ENCODE data around the gene BID.
"Not testable (repeated sequence)": the region's sequence is repeated elsewhere in the genome, so short reads cannot be mapped to it uniquely, and the experiment has no call there.

The BID gene

GRCh38 chr22:17699696-17700340 lies 74.5 kb downstream of the BID start:
- no peak for DNase-seq (ENCODE audit: low spot score)

- no peak for DNase-seq (ENCODE audit: low spot score)
Observed at GRCh38 chr22:17698948-17699347, 75.3 kb downstream of the BID start.

- DNase-seq (ENCODE audit: low spot score): not testable (repeated sequence)
Observed at GRCh38 chr22:17698276-17698675, 76.0 kb downstream of the BID start.

DNA sequence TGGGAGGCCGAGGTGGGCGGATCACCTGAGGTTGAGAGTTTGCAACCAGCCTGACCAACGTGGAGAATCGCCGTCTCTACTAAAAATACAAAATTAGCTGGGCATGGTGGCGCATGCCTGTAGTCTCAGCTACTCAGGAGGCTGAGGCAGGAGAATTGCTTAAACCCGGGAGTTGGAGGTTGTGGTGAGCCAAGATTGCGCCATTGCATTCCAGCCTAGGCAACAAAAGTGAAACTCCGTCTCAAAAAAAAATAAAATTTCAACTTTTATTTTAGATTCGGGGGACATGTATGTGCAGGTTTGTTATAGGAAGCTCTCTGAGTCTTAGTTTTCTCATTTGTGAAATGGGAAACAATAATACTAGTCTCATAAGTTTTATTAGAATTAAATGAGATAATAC lies 77.1 kb downstream of the BID start:
- not testable (repeated sequence) for DNase-seq (ENCODE audit: low spot score)

DNA sequence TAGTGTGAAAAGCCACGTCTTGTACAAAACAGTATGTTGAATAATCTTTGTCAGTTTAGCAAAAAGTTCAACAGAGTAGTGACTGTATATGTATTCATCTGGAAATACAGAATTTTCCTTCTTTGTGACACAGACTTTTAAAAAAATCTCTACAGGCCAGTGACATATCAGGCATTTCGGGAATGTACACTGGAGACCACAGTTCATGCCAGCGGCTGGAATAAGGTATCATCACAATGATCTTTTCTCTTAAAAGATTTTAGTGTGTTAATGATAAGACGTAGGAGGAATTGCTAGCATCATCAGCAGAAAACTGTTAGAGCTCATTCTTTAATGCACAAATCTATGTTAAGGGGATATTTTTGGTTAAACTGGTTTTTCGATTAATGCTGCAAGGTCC lies 78.3 kb downstream of the BID start:
- no peak for DNase-seq (ENCODE audit: low spot score)

GRCh38 chr22:17694752-17695151 lies 79.5 kb downstream of the BID start:
- DNase-seq (ENCODE audit: low spot score): no peak

DNA sequence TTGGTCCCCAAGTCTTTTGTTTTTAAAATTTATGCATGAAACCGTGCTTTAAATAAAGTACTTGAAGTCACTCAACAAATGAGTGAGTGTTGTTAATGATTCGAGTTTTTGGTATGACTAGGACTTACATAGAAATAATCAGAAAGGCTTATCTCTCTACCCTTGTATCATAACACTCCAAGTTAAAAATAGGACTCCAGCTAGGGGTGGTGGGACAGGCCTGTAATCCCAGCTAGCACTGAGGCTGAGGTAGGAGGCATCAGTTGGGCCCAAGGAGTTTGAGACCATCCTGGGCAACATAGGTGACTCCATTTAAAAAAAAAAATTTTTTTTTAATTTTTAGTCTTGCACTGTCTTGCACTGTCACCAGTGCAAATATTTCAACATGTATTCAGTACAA lies 80.1 kb downstream of the BID start:
- DNase-seq (ENCODE audit: low spot score): no peak

DNA sequence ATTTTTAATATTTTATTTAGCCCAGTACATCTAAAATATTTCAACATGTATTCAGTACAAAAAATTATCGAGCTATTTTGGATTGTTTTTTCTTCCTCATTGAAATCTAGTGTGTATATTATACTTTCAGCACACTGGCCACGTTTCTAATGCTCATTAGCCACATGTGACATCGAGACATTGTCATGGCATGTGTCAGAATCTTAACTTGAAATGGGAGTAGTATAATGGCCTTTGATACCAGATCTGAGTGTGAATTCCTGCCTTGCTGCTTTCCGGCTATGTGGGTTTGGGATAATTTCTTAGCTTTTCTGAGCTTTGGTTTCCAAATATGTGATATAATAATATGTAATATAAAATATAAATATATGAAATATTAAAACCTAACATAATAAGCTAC lies 81.4 kb downstream of the BID start:
- no peak for DNase-seq (ENCODE audit: low spot score)

GRCh38 chr22:17684245-17684644 lies 90.0 kb downstream of the BID start:
- DNase-seq (ENCODE audit: low spot score): no peak
